RWPE2 (cell line): ENCODE results near the gene MRNIP.

ENCODE experiments used
- ATAC-seq: fragments of 200-7000 bp; cut with Tn5 transposase; 3 replicates; pipeline ENCODE4 v1.9.1; 2021; ENCODE audit warnings: low read depth
- DNase-seq: peaks from one replicate; pipeline ENCODE4 v3.0.0-alpha.2; 2020; ENCODE audit warnings: low spot score
- H3K27ac ChIP-seq: fragments of 450-650 bp; 2 replicates; pipeline ENCODE4 v1.5.1; 2017; ENCODE audit warnings: mild to moderate bottlenecking; ENCODE audit not compliant: poor library complexity, severe bottlenecking
- H3K27me3 ChIP-seq: fragments of 250-450 bp; sonication (Bioruptor Pico); 2 replicates; pipeline ENCODE4 v1.5.1; 2021; ENCODE audit warnings: mild to moderate bottlenecking, moderate library complexity; ENCODE audit not compliant: insufficient read depth, poor library complexity, severe bottlenecking
- H3K36me3 ChIP-seq: fragments of 250-450 bp; sonication (Bioruptor Pico); 2 replicates; pipeline ENCODE4 v1.5.1; 2020; ENCODE audit warnings: low read depth, mild to moderate bottlenecking, moderate library complexity
- H3K4me1 ChIP-seq: fragments of 250-450 bp; sonication (Bioruptor Pico); 2 replicates; pipeline ENCODE4 v1.5.1; 2021; ENCODE audit warnings: mild to moderate bottlenecking, moderate library complexity; ENCODE audit not compliant: insufficient read depth, poor library complexity, severe bottlenecking
- H3K4me3 ChIP-seq: fragments of 250-450 bp; sonication (Bioruptor Pico); 2 replicates; pipeline ENCODE4 v1.5.1; 2021; ENCODE audit warnings: mild to moderate bottlenecking, moderate library complexity; ENCODE audit not compliant: severe bottlenecking
- H3K9me3 ChIP-seq: fragments of 250-450 bp; sonication (Bioruptor Pico); 2 replicates; pipeline ENCODE4 v1.5.1; 2021; ENCODE audit warnings: mild to moderate bottlenecking, moderate library complexity; ENCODE audit not compliant: severe bottlenecking
- CTCF ChIP-seq: fragments of 450-650 bp; IDR thresholded peaks from one replicate; pipeline ENCODE4 v1.5.1; 2017; ENCODE audit warnings: mild to moderate bottlenecking, moderate library complexity; ENCODE audit not compliant: poor library complexity, severe bottlenecking

Gene MRNIP

GRCh38 chr5:179788193-179788854 lies 70.3 kb downstream of the MRNIP start:
- Histone ChIP-seq H3K4me1 (no peaks in the 10 kb centered on the region), H3K36me3 (no peaks in the 10 kb centered on the region), H3K27me3 (no peaks in the 10 kb centered on the region), H3K4me3 (no peak overlapping the region), H3K9me3 (no peaks in the 10 kb centered on the region), H3K27ac (no peak overlapping the region)
- no peak for TF ChIP-seq CTCF
- peak; percentile 22; the same call in 1 of the 3 replicates for ATAC-seq
- no peak for DNase-seq
